Upper lobe of left lung (tissue), 6 donors: ENCODE data around the gene BICRA. TPM values are rescaled to one million over a fixed set of nuclear protein-coding genes. Genes with fewer than 3 reads are reported as not detected.

Source experiments
- ATAC-seq, 2 donors: fragments of 200-7000 bp; cut with Tn5 transposase; one replicate each; pipeline ENCODE4 v1.9.1; 2022; ENCODE audit warnings: mild to moderate bottlenecking in 2 of 2, moderate library complexity in 2 of 2; ENCODE audit not compliant: low FRiP score in 2 of 2
- DNase-seq, 2 donors: peaks; one replicate each; pipeline ENCODE4 v3.0.0-alpha.2; 2019 to 2020
- H3K27ac ChIP-seq, 4 donors: fragments of 200-600 bp; sonication (generic); one replicate each; pipeline ENCODE4 v1.5.1; 2016 to 2019
- H3K27me3 ChIP-seq, 4 donors: fragments of 200-600 bp; sonication (generic); one replicate each; pipeline ENCODE4 v1.5.1; 2017 to 2019
- H3K36me3 ChIP-seq, 4 donors: fragments of 200-600 bp; sonication (generic); one replicate each; pipeline ENCODE4 v1.5.1; 2016 to 2019
- H3K4me1 ChIP-seq, 4 donors: fragments of 200-600 bp; sonication (generic); one replicate each; pipeline ENCODE4 v1.5.1; 2018 to 2019
- H3K4me3 ChIP-seq, 4 donors: fragments of 200-600 bp; sonication (generic); one replicate each; pipeline ENCODE4 v1.5.1; 2017 to 2019; ENCODE audit warnings: mild to moderate bottlenecking in 2 of 4, moderate library complexity in 1 of 4
- H3K9me3 ChIP-seq, 4 donors: fragments of 200-600 bp; sonication (generic); one replicate each; pipeline ENCODE4 v1.5.1; 2018 to 2019
- EP300 ChIP-seq, 4 donors: sonication (generic); formaldehyde crosslinking; IDR thresholded peaks; one replicate each; pipeline ENCODE4 v1.5.1; 2017; ENCODE audit warnings: antibody characterized with exemption in 4 of 4, control low read depth in 2 of 4
- POLR2A ChIP-seq, 4 donors: fragments of 450-650 bp; IDR thresholded peaks; one replicate each; pipeline ENCODE4 v1.5.1; 2016 to 2017; ENCODE audit warnings: antibody characterized with exemption in 4 of 4, mild to moderate bottlenecking in 2 of 4
- POLR2AphosphoS5 ChIP-seq, 2 donors: sonication (generic); formaldehyde crosslinking; IDR thresholded peaks; one replicate each; pipeline ENCODE4 v1.5.1; 2017; ENCODE audit warnings: antibody characterized with exemption in 2 of 2
- WGBS, 2 donors: methylation state at CpG; one replicate each; pipeline ENCODE4 v1.1.5; 2017 to 2018; 5-methylcytosine and 5-hydroxymethylcytosine counted together
- total RNA-seq, 6 donors: library from RNA; depleted of rRNA in 4 of 6; stranded (reverse); fragments of >200 nt in 4 of 6; gene quantifications; one replicate each; pipeline versions ENCODE4 v1.1.0 to v1.2.1, GENCODE V29; 2016 to 2021
- TF ChIP-seq, protein P1 (sequence below), 6 experiments: fragments of 450-650 bp in 4 of 6; fragments of 200-600 bp in 2 of 6; sonication (generic) in 2 of 6; IDR thresholded peaks; one replicate each; pipeline ENCODE4 v1.5.1; 2016 to 2019; ENCODE audit warnings: antibody characterized with exemption in 6 of 6
- donor health status: DM: no; HTN: no; CAD: no; lungs with moderate emphysema.
- donor health status: DM: no; HTN: yes; CAD: no; lungs with severe emphysema.

Gene BICRA
- total RNA-seq, 6 donors from 2014 or later: 5.0 to 66.1 (median 15.2) TPM

DNA sequence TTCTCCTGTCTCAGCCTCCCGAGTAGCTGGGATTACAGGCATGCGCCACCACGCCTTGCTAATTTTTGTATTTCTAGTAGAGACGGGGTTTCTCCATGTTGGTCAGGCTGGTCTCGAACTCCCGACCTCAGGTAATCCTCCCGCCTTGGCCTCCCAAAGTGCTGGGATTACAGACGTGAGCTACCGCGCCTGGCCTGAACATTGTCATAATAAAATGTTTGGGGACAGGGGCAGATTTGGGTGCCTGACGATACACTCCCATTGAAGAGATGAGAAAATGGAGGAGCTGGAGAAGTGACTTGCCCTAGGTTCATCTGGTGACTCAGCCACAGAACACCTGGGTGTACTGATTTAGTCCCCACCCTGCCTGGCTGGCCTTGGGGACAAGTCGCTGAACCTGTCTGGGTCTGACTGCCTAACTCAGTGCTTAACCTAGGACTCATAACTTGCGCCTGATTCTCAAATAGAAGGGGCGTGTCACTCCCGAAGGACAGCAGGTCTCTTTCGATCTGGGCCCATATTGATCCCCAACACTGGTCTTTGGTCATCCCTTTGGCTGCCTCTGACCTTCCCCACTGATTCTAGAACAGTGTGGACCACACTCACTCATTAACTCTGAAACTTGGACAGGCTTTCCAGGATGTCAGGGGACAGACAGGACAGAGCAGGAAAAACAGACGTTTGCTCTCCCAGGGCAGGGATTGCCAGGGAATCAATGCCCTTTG is 7.6 kb upstream of the BICRA start:
- 79 to 82% methylated on average over 17 of the region's 17 CpGs for WGBS, 2 donors
- no peak for TF ChIP-seq POLR2AphosphoS5 (IDR thresholded peaks at IDR 0.05)
- no peak for TF ChIP-seq EP300 (IDR thresholded peaks at IDR 0.05)
- no peak for TF ChIP-seq POLR2A (IDR thresholded peaks at IDR 0.05)
- TF ChIP-seq, protein P1, sequence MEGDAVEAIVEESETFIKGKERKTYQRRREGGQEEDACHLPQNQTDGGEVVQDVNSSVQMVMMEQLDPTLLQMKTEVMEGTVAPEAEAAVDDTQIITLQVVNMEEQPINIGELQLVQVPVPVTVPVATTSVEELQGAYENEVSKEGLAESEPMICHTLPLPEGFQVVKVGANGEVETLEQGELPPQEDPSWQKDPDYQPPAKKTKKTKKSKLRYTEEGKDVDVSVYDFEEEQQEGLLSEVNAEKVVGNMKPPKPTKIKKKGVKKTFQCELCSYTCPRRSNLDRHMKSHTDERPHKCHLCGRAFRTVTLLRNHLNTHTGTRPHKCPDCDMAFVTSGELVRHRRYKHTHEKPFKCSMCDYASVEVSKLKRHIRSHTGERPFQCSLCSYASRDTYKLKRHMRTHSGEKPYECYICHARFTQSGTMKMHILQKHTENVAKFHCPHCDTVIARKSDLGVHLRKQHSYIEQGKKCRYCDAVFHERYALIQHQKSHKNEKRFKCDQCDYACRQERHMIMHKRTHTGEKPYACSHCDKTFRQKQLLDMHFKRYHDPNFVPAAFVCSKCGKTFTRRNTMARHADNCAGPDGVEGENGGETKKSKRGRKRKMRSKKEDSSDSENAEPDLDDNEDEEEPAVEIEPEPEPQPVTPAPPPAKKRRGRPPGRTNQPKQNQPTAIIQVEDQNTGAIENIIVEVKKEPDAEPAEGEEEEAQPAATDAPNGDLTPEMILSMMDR (IDR thresholded peaks at IDR 0.05): no peak
- Histone ChIP-seq H3K36me3 (no peaks in the 10 kb centered on the region), H3K4me1 (peaks cover 17 to 27% (median 21%) of the 10 kb centered on the region in 4 donors), H3K4me3 (peak overlapping the region in 3 of 4 donors; percentile 48 to 60 (median 60)), H3K27me3 (no peaks in the 10 kb centered on the region), H3K9me3 (no peaks in the 10 kb centered on the region), H3K27ac (peak overlapping the region; percentile 82 to 91 (median 88))
- ATAC-seq (no peak), DNase-seq (no peak)

DNA sequence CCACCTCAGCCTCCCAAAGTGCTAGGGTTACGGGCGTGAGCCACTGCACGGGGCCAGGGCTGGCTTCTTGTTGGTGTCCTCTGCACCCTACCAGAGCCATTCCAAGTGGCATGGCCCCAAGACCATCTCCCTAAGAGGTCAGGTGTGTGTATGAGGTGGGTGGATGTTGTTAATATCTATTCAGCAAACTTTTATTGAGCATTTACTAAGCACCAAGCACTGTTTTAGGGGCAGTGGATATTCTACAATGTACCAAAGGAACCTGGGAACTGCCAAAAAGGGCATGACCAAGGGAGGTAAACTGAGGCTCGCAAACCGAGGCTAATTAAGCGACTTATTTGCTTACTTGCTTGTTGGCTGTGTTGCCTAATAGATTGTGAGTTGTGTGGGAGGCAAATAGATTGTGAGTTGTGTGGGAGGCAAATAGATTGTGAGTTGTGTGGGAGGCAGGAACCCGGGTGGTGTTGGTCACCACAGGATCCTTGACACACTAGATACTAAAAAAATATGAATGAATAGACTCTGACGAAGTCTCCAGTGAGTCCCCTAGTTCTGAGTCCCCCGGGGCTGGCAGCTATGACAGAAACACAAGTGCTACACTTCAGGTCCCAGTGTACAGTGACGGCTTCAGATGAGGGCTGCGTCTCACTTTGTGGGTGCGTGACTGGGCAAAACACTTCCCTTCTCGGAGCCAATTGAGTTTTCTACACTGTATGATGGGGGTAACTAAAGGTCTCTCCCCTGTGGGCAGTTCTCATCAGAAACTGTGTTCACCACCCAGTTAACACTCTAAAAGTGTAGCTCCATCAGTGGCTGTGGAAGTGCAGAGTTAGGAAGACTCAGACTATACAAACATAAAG is 5.0 kb upstream of the BICRA start:
- no peaks in the 10 kb centered on the region for H3K9me3 ChIP-seq
- ATAC-seq (no peak), DNase-seq (no peak)
- H3K27me3 ChIP-seq: no peaks in the 10 kb centered on the region
- H3K4me3 ChIP-seq: no peak overlapping the region
- TF ChIP-seq POLR2A (IDR thresholded peaks at IDR 0.05) (no peak), POLR2AphosphoS5 (IDR thresholded peaks at IDR 0.05) (no peak), EP300 (IDR thresholded peaks at IDR 0.05) (no peak)
- TF ChIP-seq, protein P1 (IDR thresholded peaks at IDR 0.05): no peak
- WGBS, 2 donors: 60 to 68% methylated on average over 12 to 13 of the region's 13 CpGs
- H3K4me1 ChIP-seq: peaks cover 23 to 28% (median 25%) of the 10 kb centered on the region in 4 donors
- H3K36me3 ChIP-seq: no peaks in the 10 kb centered on the region
- H3K27ac ChIP-seq: no peak overlapping the region

DNA sequence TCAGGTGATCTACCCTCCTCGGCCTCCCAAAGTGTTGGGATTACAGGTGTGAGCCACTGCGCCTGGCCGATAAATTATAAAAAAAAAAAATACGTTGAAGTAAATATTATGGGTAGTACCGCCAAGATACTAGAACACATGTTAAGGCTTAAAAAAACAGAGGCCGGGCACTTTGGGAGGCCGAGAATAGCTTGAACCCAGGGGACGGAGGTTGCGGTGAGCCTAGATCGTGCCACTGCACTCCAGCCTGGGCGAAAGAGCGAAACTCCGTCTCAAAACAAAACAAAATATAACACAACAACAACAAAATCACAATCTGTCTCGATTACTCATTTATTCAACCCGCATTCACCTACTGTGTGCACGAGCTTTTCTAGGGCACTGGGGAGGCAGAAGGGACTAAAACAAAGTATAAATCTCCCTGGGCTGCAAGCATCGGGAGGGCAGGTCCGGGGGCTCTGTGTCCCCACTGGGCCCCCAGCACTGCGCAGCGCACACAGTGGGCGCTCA is 1.3 kb upstream of the BICRA start:
- Histone ChIP-seq H3K4me1 (peaks cover 22 to 36% (median 32%) of the 10 kb centered on the region in 4 donors), H3K9me3 (no peaks in the 10 kb centered on the region), H3K27ac (peak overlapping the region; percentile 94 to 100 (median 97)), H3K36me3 (peaks cover 0 to 4% (median 0%) of the 10 kb centered on the region in 4 donors), H3K27me3 (no peaks in the 10 kb centered on the region), H3K4me3 (peak overlapping the region; percentile 67 to 98 (median 93))
- TF ChIP-seq EP300 (IDR thresholded peaks at IDR 0.05) (no peak), POLR2A (IDR thresholded peaks at IDR 0.05) (no peak), POLR2AphosphoS5 (IDR thresholded peaks at IDR 0.05) (no peak)
- TF ChIP-seq, protein P1 (IDR thresholded peaks at IDR 0.05): no peak
- WGBS, 2 donors: 42 to 45% methylated on average over 21 of the region's 21 CpGs
- ATAC-seq: no peak
- DNase-seq: no peak

DNA sequence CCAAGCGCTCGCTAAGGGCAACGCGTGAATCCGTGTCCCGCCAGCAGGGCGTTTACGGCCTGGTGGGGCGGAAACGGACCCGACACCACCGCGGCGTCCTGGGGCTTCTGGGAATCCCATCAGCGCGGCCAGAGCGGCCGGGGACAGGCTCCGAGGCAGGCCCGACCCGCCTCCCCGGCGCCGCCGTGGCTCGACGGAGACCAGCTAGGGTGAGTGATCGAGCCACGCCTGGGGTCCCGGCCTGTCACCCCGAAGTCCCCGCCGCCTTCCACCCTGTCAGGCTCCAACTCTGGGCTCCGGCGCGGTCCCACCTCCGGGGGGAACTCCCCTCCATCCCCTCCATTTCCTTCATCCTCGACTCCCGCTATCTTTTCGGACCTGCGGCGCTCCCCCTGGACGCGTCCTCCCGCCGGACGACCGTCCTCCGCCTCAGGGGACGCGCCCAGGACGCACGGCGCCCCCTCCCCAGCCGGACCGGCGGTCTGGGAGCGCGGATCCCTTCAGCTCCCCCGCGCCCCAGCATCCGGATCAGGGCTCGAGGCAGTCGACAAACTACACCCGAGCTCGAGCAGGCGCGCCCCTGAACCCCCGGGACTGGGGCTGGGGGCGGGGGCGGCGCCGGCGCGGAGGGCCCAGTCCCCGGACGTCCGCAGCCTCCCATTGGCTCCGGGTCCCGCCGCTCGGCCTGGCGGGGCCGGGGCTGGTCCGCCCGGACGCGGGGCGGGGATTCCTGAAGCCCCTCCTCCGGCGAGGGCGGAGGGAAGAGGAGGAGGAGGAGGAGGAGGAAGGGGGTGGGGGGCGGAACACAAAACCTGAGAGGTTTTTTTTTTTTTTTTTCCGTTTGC is 638 bp upstream of the BICRA start:
- Histone ChIP-seq H3K4me1 (peaks cover 29 to 42% (median 39%) of the 10 kb centered on the region in 4 donors), H3K9me3 (no peaks in the 10 kb centered on the region), H3K36me3 (peaks cover 0 to 4% (median 0%) of the 10 kb centered on the region in 4 donors), H3K4me3 (peak overlapping the region; percentile 67 to 98 (median 93)), H3K27ac (peak overlapping the region; percentile 94 to 100 (median 97)), H3K27me3 (no peaks in the 10 kb centered on the region)
- ATAC-seq (peak; percentile 94 to 96), DNase-seq (peak; percentile 95 to 99)
- TF ChIP-seq POLR2AphosphoS5 (IDR thresholded peaks at IDR 0.05) (peak; percentile 71 to 93), EP300 (IDR thresholded peaks at IDR 0.05) (no peak), POLR2A (IDR thresholded peaks at IDR 0.05) (peak in 3 of 4 donors; percentile 76 to 92 (median 82))
- TF ChIP-seq, protein P1 (IDR thresholded peaks at IDR 0.05): peak in 5 of 6 experiments; percentile 27 to 68 (median 56)
- WGBS, 2 donors: 0 to 1% methylated on average over 32 to 37 of the region's 94 CpGs
